ENCODE data around the gene SYNDIG1. TPM values are rescaled to one million over a fixed set of nuclear protein-coding genes. Genes with fewer than 3 reads are reported as not detected.

The SYNDIG1 gene
- total RNA-seq, 1 donor from 2014 or later = 5.7 TPM

DNA sequence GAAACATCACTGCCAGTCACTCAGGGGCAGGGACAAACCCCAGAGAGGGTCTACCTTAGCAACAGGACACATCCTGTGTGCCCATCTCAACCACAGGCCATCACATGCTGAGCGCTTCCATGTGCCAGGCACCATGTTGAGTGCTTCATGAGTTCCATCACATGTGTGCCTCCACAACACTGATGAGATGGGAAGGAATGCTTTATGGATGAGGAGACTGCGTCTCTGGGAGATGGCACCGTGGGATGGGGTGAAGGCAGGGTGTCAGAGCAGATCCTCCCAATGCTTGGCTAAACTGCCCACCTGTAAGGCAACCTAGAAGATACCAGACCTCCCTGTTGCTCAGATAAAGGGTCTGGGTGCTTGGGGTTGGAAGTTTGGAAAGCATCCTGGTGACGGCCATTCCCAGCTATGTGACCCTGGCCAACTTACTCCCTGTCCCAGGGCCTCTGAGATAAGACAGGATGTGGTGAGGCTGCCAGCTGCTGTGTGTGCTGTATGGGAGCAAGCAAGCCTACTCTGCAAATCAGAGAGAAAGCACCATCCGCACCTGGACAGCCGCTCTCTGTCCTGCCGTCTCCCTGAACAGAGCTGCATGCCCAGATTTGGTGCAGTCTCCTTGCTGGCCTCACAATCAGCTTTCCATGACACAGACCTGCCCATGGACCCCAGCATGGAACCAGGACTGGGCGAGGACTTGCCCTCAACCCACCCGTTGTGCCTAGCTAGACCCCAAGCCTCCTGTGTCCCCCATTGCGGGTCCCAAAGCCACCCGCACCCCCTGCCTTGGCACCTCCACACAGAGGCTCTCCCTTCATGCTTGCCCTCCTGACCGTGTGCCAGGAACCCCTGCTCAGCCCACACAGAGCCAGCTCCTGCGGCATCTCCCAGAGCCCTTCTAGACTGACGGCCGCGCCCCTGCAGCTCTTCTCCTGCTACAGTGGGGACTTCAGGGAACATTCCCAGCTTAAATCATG lies 143.7 kb downstream of the SYNDIG1 start:
- Histone ChIP-seq H3K4me1 (ENCODE audit: insufficient read depth, low read length) (peaks cover 20% of the 10 kb centered on the region), H3K9me3 (ENCODE audit: insufficient read depth, low read depth, low read length) (no peaks in the 10 kb centered on the region), H3K9ac (ENCODE audit: low read length) (no peak overlapping the region), H3K79me2 (ENCODE audit: insufficient read depth, low read length) (no peaks in the 10 kb centered on the region), H3K4me2 (ENCODE audit: low read length) (peak overlapping the region; percentile 10), H3K27me3 (ENCODE audit: insufficient read depth, low read length) (no peaks in the 10 kb centered on the region), H3K36me3 (ENCODE audit: insufficient read depth, low read length) (no peaks in the 10 kb centered on the region), H4K20me1 (ENCODE audit: insufficient read depth, low read length) (no peaks in the 10 kb centered on the region), H2AFZ (ENCODE audit: low read depth, low read length) (no peak overlapping the region), H3K4me3 (ENCODE audit: insufficient read depth, low read depth, low read length) (no peak overlapping the region), H3K27ac (ENCODE audit: low read depth, low read length) (no peak overlapping the region)
- DNase-seq (ENCODE audit: low read depth) = peak; percentile 3
- FAIRE-seq = no peak
- H3K36me3 Mint-ChIP-seq (ENCODE audit: low read depth, unreplicated experiment) = no peaks in the 10 kb centered on the region
- TF ChIP-seq, protein P1, sequence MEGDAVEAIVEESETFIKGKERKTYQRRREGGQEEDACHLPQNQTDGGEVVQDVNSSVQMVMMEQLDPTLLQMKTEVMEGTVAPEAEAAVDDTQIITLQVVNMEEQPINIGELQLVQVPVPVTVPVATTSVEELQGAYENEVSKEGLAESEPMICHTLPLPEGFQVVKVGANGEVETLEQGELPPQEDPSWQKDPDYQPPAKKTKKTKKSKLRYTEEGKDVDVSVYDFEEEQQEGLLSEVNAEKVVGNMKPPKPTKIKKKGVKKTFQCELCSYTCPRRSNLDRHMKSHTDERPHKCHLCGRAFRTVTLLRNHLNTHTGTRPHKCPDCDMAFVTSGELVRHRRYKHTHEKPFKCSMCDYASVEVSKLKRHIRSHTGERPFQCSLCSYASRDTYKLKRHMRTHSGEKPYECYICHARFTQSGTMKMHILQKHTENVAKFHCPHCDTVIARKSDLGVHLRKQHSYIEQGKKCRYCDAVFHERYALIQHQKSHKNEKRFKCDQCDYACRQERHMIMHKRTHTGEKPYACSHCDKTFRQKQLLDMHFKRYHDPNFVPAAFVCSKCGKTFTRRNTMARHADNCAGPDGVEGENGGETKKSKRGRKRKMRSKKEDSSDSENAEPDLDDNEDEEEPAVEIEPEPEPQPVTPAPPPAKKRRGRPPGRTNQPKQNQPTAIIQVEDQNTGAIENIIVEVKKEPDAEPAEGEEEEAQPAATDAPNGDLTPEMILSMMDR (IDR thresholded peaks at IDR 0.05; ENCODE audit: insufficient read depth, low read depth, low read length) = no peak
- TF ChIP-seq EZH2 (IDR thresholded peaks at IDR 0.05; ENCODE audit: insufficient read depth, low read length) = no peak
- H3K4me3 Mint-ChIP-seq (ENCODE audit: unreplicated experiment) = no peak overlapping the region
- H3K27me3 Mint-ChIP-seq (ENCODE audit: low read depth, unreplicated experiment) = peaks cover 4% of the 10 kb centered on the region
- H3K27ac Mint-ChIP-seq (ENCODE audit: unreplicated experiment) = no peak overlapping the region
- no peaks in the 10 kb centered on the region for H3K9me3 Mint-ChIP-seq (ENCODE audit: unreplicated experiment)
- peaks cover 9% of the 10 kb centered on the region for H3K4me1 Mint-ChIP-seq (ENCODE audit: low read depth, unreplicated experiment)

DNA sequence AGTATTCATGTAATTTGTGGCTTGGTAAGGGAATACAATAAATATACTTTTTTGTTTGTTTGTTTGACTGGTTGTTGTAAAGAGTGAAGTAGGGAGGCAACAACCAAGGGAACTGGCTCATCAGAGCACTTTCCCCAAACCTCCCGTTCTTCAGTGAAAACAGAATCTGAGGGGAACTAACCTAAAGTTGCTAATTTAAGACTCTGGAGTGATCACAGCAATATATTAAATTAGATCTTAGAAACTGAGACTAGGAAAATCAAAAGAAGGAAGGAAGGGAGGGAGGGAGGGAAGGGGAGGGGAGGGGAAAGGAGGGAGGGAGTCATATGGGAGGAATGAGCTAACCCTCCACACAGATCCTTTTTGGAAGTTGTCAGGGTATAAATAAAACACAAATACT lies 144.9 kb downstream of the SYNDIG1 start:
- Mint-ChIP-seq H3K9me3 (ENCODE audit: unreplicated experiment) (no peaks in the 10 kb centered on the region), H3K27ac (ENCODE audit: unreplicated experiment) (no peak overlapping the region), H3K27me3 (ENCODE audit: low read depth, unreplicated experiment) (peaks cover 5% of the 10 kb centered on the region), H3K4me1 (ENCODE audit: low read depth, unreplicated experiment) (peaks cover 9% of the 10 kb centered on the region), H3K4me3 (ENCODE audit: unreplicated experiment) (no peak overlapping the region), H3K36me3 (ENCODE audit: low read depth, unreplicated experiment) (no peaks in the 10 kb centered on the region)
- H3K4me1 ChIP-seq (ENCODE audit: insufficient read depth, low read length) = peaks cover 20% of the 10 kb centered on the region
- TF ChIP-seq EZH2 (IDR thresholded peaks at IDR 0.05; ENCODE audit: insufficient read depth, low read length) = no peak
- TF ChIP-seq, protein P1 (IDR thresholded peaks at IDR 0.05; ENCODE audit: insufficient read depth, low read depth, low read length) = no peak
- no peak overlapping the region for H3K27ac ChIP-seq (ENCODE audit: low read depth, low read length)
- H3K9ac ChIP-seq (ENCODE audit: low read length) = no peak overlapping the region
- no peaks in the 10 kb centered on the region for H3K36me3 ChIP-seq (ENCODE audit: insufficient read depth, low read length)
- DNase-seq (ENCODE audit: low read depth) = no peak
- no peaks in the 10 kb centered on the region for H4K20me1 ChIP-seq (ENCODE audit: insufficient read depth, low read length)
- no peak overlapping the region for H3K4me3 ChIP-seq (ENCODE audit: insufficient read depth, low read depth, low read length)
- no peaks in the 10 kb centered on the region for H3K27me3 ChIP-seq (ENCODE audit: insufficient read depth, low read length)
- no peaks in the 10 kb centered on the region for H3K9me3 ChIP-seq (ENCODE audit: insufficient read depth, low read depth, low read length)
- no peak overlapping the region for H2AFZ ChIP-seq (ENCODE audit: low read depth, low read length)
- no peaks in the 10 kb centered on the region for H3K79me2 ChIP-seq (ENCODE audit: insufficient read depth, low read length)
- no peak for FAIRE-seq
- no peak overlapping the region for H3K4me2 ChIP-seq (ENCODE audit: low read length)

DNA sequence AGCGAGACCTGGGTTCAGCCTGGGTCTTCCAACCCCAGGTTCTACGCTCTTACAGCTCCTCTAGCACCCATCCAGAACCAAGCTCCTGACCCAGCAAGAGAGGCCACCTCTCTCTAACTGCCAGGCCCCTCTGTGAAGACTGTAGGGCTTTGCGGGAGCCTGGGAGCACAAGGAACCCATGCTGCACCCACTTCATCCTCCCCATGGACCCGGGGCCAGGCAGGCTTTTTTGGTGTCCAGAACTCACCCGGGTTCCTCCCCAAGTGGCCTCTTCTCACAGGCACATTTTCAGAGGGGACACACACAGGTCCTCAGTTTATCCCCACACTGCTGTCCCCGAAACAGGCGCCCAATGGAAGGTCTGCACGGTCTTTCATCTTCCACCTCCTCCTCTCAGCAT lies 145.9 kb downstream of the SYNDIG1 start:
- H3K36me3 Mint-ChIP-seq (ENCODE audit: low read depth, unreplicated experiment) = no peaks in the 10 kb centered on the region
- Histone ChIP-seq H4K20me1 (ENCODE audit: insufficient read depth, low read length) (no peaks in the 10 kb centered on the region), H3K79me2 (ENCODE audit: insufficient read depth, low read length) (no peaks in the 10 kb centered on the region), H3K27ac (ENCODE audit: low read depth, low read length) (no peak overlapping the region), H3K36me3 (ENCODE audit: insufficient read depth, low read length) (no peaks in the 10 kb centered on the region), H3K4me3 (ENCODE audit: insufficient read depth, low read depth, low read length) (no peak overlapping the region), H3K4me1 (ENCODE audit: insufficient read depth, low read length) (peaks cover 12% of the 10 kb centered on the region), H3K9me3 (ENCODE audit: insufficient read depth, low read depth, low read length) (no peaks in the 10 kb centered on the region), H3K9ac (ENCODE audit: low read length) (no peak overlapping the region), H3K4me2 (ENCODE audit: low read length) (no peak overlapping the region), H3K27me3 (ENCODE audit: insufficient read depth, low read length) (no peaks in the 10 kb centered on the region), H2AFZ (ENCODE audit: low read depth, low read length) (no peak overlapping the region)
- peaks cover 7% of the 10 kb centered on the region for H3K4me1 Mint-ChIP-seq (ENCODE audit: low read depth, unreplicated experiment)
- H3K9me3 Mint-ChIP-seq (ENCODE audit: unreplicated experiment) = no peaks in the 10 kb centered on the region
- no peak for DNase-seq (ENCODE audit: low read depth)
- no peak for FAIRE-seq
- TF ChIP-seq, protein P1 (IDR thresholded peaks at IDR 0.05; ENCODE audit: insufficient read depth, low read depth, low read length) = no peak
- no peak for TF ChIP-seq EZH2 (IDR thresholded peaks at IDR 0.05; ENCODE audit: insufficient read depth, low read length)
- H3K27ac Mint-ChIP-seq (ENCODE audit: unreplicated experiment) = no peak overlapping the region
- H3K4me3 Mint-ChIP-seq (ENCODE audit: unreplicated experiment) = no peak overlapping the region
- H3K27me3 Mint-ChIP-seq (ENCODE audit: low read depth, unreplicated experiment) = peaks cover 7% of the 10 kb centered on the region

Measured in astrocyte (in vitro differentiated cells and primary cell).